H9 (cell line): ENCODE results near the gene COX4I2. TPM values are rescaled to one million over a fixed set of nuclear protein-coding genes. Genes with fewer than 3 reads are reported as not detected.

Source experiments
- DNase-seq: peaks from one replicate; pipeline ENCODE4 v3.0.0-alpha.2; 2017
- H2AFZ ChIP-seq: one replicate; pipeline ENCODE4 v1.6.1; 2013; ENCODE audit warnings: mild to moderate bottlenecking, low read length, control low read depth, moderate library complexity
- H2AK5ac ChIP-seq: 2 replicates; pipeline ENCODE4 v1.6.1; 2013; ENCODE audit warnings: low read length, control low read depth, mixed read lengths; ENCODE audit not compliant: insufficient read length
- H2BK120ac ChIP-seq: one replicate; pipeline ENCODE4 v1.6.1; 2013; ENCODE audit warnings: low read depth, mild to moderate bottlenecking, low read length, control low read depth, inconsistent platforms; ENCODE audit not compliant: poor library complexity, severe bottlenecking
- H2BK12ac ChIP-seq: 2 replicates; pipeline ENCODE4 v1.6.1; 2013; ENCODE audit warnings: low read length, control low read depth, mixed read lengths, low read depth; ENCODE audit not compliant: insufficient read length
- H2BK15ac ChIP-seq: 2 replicates; pipeline ENCODE4 v1.6.1; 2013; ENCODE audit warnings: low read depth, low read length, control low read depth
- H2BK20ac ChIP-seq: one replicate; pipeline ENCODE4 v1.6.1; 2013; ENCODE audit warnings: low read depth, mild to moderate bottlenecking, low read length, control low read depth, inconsistent platforms; ENCODE audit not compliant: poor library complexity, severe bottlenecking
- H2BK5ac ChIP-seq: 2 replicates; pipeline ENCODE4 v1.6.1; 2013; ENCODE audit warnings: low read length, control low read depth, mixed read lengths; ENCODE audit not compliant: insufficient read length
- H3K14ac ChIP-seq: 2 replicates; pipeline ENCODE4 v1.6.1; 2013; ENCODE audit warnings: low read length, control low read depth; ENCODE audit not compliant: insufficient read depth
- H3K18ac ChIP-seq: 2 replicates; pipeline ENCODE4 v1.6.1; 2013; ENCODE audit warnings: low read depth, mild to moderate bottlenecking, mixed read lengths, low read length, control low read depth; ENCODE audit not compliant: insufficient read length
- H3K23ac ChIP-seq: 2 replicates; pipeline ENCODE4 v1.6.1; 2013; ENCODE audit warnings: low read length, control low read depth, mixed read lengths, low read depth; ENCODE audit not compliant: insufficient read length
- H3K23me2 ChIP-seq: 2 replicates; pipeline ENCODE4 v1.6.1; 2013; ENCODE audit warnings: low read depth, mild to moderate bottlenecking, mixed read lengths, low read length, control low read depth; ENCODE audit not compliant: insufficient read length, poor library complexity, severe bottlenecking
- H3K27ac ChIP-seq: 2 replicates; pipeline ENCODE4 v1.5.1; 2013; ENCODE audit warnings: low read length, control low read depth, mixed read lengths, low read depth; ENCODE audit not compliant: insufficient read length
- H3K27me3 ChIP-seq: 2 replicates; pipeline ENCODE4 v1.6.1; 2013; ENCODE audit warnings: low read length, control low read depth, inconsistent platforms; ENCODE audit not compliant: insufficient read depth
- H3K4ac ChIP-seq: 2 replicates; pipeline ENCODE4 v1.6.1; 2013; ENCODE audit warnings: low read depth, mild to moderate bottlenecking, control low read depth, inconsistent platforms, low read length, moderate library complexity
- H3K4me1 ChIP-seq: 2 replicates; pipeline ENCODE4 v1.6.1; 2013; ENCODE audit warnings: low read length, control low read depth, inconsistent platforms; ENCODE audit not compliant: insufficient read depth
- H3K4me2 ChIP-seq: 2 replicates; pipeline ENCODE4 v1.6.1; 2013; ENCODE audit warnings: low read length, control low read depth, mixed read lengths; ENCODE audit not compliant: insufficient read length, insufficient read depth
- H3K56ac ChIP-seq: 2 replicates; pipeline ENCODE4 v1.6.1; 2013; ENCODE audit warnings: low read depth, mild to moderate bottlenecking, mixed read lengths, low read length, control low read depth; ENCODE audit not compliant: insufficient read length
- H3K79me1 ChIP-seq: 2 replicates; pipeline ENCODE4 v1.6.1; 2013; ENCODE audit warnings: low read depth, mild to moderate bottlenecking, moderate library complexity, low read length, control low read depth, inconsistent platforms; ENCODE audit not compliant: insufficient read depth, poor library complexity, severe bottlenecking
- H3K79me2 ChIP-seq: 2 replicates; pipeline ENCODE4 v1.6.1; 2013; ENCODE audit warnings: low read length, control low read depth, inconsistent platforms; ENCODE audit not compliant: insufficient read depth
- H3K9ac ChIP-seq: 2 replicates; pipeline ENCODE4 v1.6.1; 2013; ENCODE audit warnings: low read length, control low read depth, mixed read lengths; ENCODE audit not compliant: insufficient read length; ENCODE audit errors: extremely low read depth
- H3K9me3 ChIP-seq: one replicate; pipeline ENCODE4 v1.6.1; 2013; ENCODE audit warnings: low read depth, low read length, inconsistent platforms; ENCODE audit not compliant: control insufficient read depth
- H3T11ph ChIP-seq: one replicate; pipeline ENCODE4 v1.6.1; 2013; ENCODE audit warnings: mild to moderate bottlenecking, low read length, control low read depth, inconsistent platforms
- H4K20me1 ChIP-seq: one replicate; pipeline ENCODE4 v1.6.1; 2013; ENCODE audit not compliant: control insufficient read depth, insufficient read length, insufficient read depth
- H4K5ac ChIP-seq: 2 replicates; pipeline ENCODE4 v1.6.1; 2013; ENCODE audit warnings: low read depth, mild to moderate bottlenecking, mixed read lengths, low read length, control low read depth; ENCODE audit not compliant: insufficient read length
- H4K8ac ChIP-seq: replicated peaks from 2 replicates; pipeline ENCODE4 v1.6.1; 2013; ENCODE audit warnings: low read length, control low read depth, mixed read lengths, low read depth; ENCODE audit not compliant: insufficient read length
- H4K91ac ChIP-seq: 2 replicates; pipeline ENCODE4 v1.6.1; 2013; ENCODE audit warnings: low read depth, mild to moderate bottlenecking, moderate library complexity, mixed read lengths, low read length, control low read depth; ENCODE audit not compliant: insufficient read length
- H3K27ac Mint-ChIP-seq, 3 experiments: 2 replicates in 2 of 3; 3 replicates in 1 of 3; pipeline ENCODE4 v1.8.0; 2020 to 2021; ENCODE audit warnings: mixed read lengths in 3 of 3, mild to moderate bottlenecking in 1 of 3, moderate library complexity in 1 of 3
- H3K27me3 Mint-ChIP-seq: 2 replicates; pipeline ENCODE4 v1.8.0; 2021; ENCODE audit warnings: low read depth, mild to moderate bottlenecking, moderate library complexity, mixed read lengths
- H3K36me3 Mint-ChIP-seq, 3 experiments: 2 replicates in 2 of 3; 3 replicates in 1 of 3; pipeline ENCODE4 v1.8.0; 2020 to 2021; ENCODE audit warnings: low read depth in 3 of 3, mixed read lengths in 3 of 3; ENCODE audit not compliant: insufficient read depth in 1 of 3
- H3K4me1 Mint-ChIP-seq, 2 experiments: 2 replicates each; pipeline ENCODE4 v1.8.0; 2020; ENCODE audit warnings: mixed read lengths in 2 of 2
- H3K4me3 Mint-ChIP-seq, 2 experiments: 2 replicates in 1 of 2; 3 replicates in 1 of 2; pipeline ENCODE4 v1.8.0; 2020 to 2021; ENCODE audit warnings: mild to moderate bottlenecking in 2 of 2, mixed read lengths in 2 of 2, moderate library complexity in 1 of 2
- H3K9me3 Mint-ChIP-seq, 2 experiments: 2 replicates in 1 of 2; 3 replicates in 1 of 2; pipeline ENCODE4 v1.8.0; 2020; ENCODE audit warnings: mild to moderate bottlenecking in 2 of 2, mixed read lengths in 2 of 2, moderate library complexity in 1 of 2
- WGBS: extraction: QIAGEN DNeasy Blood & Tissue Kit; methylation state at CpG from one replicate; pipeline ENCODE4 v1.1.7; 2013; ENCODE audit warnings: missing lambda C conversion rate, low lambda C conversion rate, mixed read lengths; ENCODE audit not compliant: insufficient read length; ENCODE audit errors: extremely low coverage; 5-methylcytosine and 5-hydroxymethylcytosine counted together
- total RNA-seq: library from RNA; stranded (reverse); gene quantifications from 2 replicates; pipeline ENCODE4 v1.2.1, GENCODE V29; 2021
- TF ChIP-seq, protein P1 (sequence below): fragments of 200-600 bp; sonication (generic); conservative IDR thresholded peaks from 3 replicates; pipeline ENCODE4 v1.8.0; 2021; ENCODE audit warnings: antibody characterized with exemption, mild to moderate bottlenecking

Gene COX4I2
- total RNA-seq, 1 experiment from 2014 or later, result not detected

DNA sequence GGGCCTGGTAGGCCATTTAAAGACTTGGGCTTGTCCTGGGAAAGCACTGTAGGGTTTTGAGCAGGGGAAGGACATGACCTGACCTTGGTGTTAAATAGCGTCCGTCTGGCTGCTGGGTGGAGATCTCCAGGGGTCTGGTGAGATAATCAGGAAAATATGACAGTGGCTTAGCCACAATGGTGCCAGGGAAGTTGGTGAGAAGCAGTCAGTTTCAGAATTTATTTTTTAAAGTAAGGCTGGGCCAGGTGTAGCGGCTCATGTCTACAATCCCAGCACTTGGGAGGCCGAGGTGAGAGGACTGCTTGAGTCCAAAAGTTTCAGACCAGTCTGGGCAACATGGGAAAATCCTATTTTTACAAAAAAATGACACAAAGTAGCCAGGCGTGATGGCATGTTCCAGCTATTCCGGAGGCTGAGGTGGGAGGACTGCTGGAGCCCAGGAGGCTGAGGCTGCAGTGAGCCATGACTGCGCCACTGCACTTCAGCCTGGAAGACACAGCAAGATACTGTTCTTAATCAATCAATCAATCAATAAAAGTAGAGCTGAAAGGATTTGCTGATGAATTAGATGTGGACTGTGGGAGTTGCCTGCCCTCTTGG lies 43.5 kb downstream of the COX4I2 start:
- H2AK5ac ChIP-seq, result no peak overlapping the region
- H3K9me3 Mint-ChIP-seq, result no peaks in the 10 kb centered on the region
- no peak overlapping the region for H3K23ac ChIP-seq
- no peaks in the 10 kb centered on the region for H3K79me1 ChIP-seq
- no peak overlapping the region for H3K27ac ChIP-seq
- H2AFZ ChIP-seq, result no peak overlapping the region
- no peak overlapping the region for H3K56ac ChIP-seq
- H3K27me3 Mint-ChIP-seq, result no peaks in the 10 kb centered on the region
- no peak overlapping the region for H4K5ac ChIP-seq
- H2BK120ac ChIP-seq, result no peak overlapping the region
- H3K79me2 ChIP-seq, result no peaks in the 10 kb centered on the region
- no peak overlapping the region for H3K18ac ChIP-seq
- H3K27ac Mint-ChIP-seq, result peak overlapping the region in 2 of 3 experiments; percentile 5 to 81; a peak in 4 of 7 replicates
- H4K91ac ChIP-seq, result no peak overlapping the region
- no peak overlapping the region for H3T11ph ChIP-seq
- TF ChIP-seq, protein P1, sequence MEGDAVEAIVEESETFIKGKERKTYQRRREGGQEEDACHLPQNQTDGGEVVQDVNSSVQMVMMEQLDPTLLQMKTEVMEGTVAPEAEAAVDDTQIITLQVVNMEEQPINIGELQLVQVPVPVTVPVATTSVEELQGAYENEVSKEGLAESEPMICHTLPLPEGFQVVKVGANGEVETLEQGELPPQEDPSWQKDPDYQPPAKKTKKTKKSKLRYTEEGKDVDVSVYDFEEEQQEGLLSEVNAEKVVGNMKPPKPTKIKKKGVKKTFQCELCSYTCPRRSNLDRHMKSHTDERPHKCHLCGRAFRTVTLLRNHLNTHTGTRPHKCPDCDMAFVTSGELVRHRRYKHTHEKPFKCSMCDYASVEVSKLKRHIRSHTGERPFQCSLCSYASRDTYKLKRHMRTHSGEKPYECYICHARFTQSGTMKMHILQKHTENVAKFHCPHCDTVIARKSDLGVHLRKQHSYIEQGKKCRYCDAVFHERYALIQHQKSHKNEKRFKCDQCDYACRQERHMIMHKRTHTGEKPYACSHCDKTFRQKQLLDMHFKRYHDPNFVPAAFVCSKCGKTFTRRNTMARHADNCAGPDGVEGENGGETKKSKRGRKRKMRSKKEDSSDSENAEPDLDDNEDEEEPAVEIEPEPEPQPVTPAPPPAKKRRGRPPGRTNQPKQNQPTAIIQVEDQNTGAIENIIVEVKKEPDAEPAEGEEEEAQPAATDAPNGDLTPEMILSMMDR, result no peak
- no peak overlapping the region for H2BK12ac ChIP-seq
- no peaks in the 10 kb centered on the region for H4K20me1 ChIP-seq
- H3K23me2 ChIP-seq, result no peaks in the 10 kb centered on the region
- H3K4me1 Mint-ChIP-seq, result peaks cover 37 to 46% of the 10 kb centered on the region in 2 experiments
- H3K14ac ChIP-seq, result no peak overlapping the region
- H3K36me3 Mint-ChIP-seq, result peaks cover 0 to 45% (median 21%) of the 10 kb centered on the region in 3 experiments; a peak in 5 of 7 replicates
- no peak overlapping the region for H4K8ac ChIP-seq
- no peak overlapping the region for H3K4me2 ChIP-seq
- no peak overlapping the region for H2BK15ac ChIP-seq
- H2BK20ac ChIP-seq, result no peak overlapping the region
- no peak for DNase-seq
- H2BK5ac ChIP-seq, result no peak overlapping the region
- no peak overlapping the region for H3K4me3 Mint-ChIP-seq
- H3K9ac ChIP-seq, result no peak overlapping the region
- H3K4ac ChIP-seq, result no peak overlapping the region
- no peaks in the 10 kb centered on the region for H3K9me3 ChIP-seq
- no peaks in the 10 kb centered on the region for H3K4me1 ChIP-seq
- no CpG with 5 or more reads among the region's 7 CpGs for WGBS
- no peaks in the 10 kb centered on the region for H3K27me3 ChIP-seq
